NCI-H2029 (cell line): ENCODE data around the gene GCNT2.
"Not testable (repeated sequence)": the region's sequence is repeated elsewhere in the genome, so short reads cannot be mapped to it uniquely, and the experiment has no call there.

Experiments used
- DNase-seq: peaks from one replicate; lab custom pipeline; 2025; lab: John Stamatoyannopoulos, UW

GCNT2 gene

GRCh38 chr6:10580570-10580969 is 59.4 kb downstream of the GCNT2 start:
- no peak for DNase-seq

DNA sequence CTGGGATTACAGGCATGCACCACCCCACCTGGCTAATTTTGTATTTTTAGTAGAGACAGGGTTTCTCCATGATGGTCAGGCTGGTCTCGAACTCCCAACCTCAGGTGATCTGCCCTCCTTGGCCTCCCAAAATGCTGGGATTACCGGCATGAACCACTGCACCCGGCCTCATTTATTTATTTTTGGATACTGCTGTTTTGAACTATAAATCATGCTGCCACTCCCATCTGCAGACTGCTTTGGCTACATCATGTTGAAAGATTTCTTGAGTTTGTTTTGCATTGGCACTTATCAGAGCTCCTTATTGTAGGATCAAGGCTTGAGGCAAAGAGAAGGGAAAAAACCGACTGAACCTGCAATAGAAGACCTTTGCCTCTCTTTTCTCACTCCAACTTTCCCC is 60.3 kb downstream of the GCNT2 start:
- DNase-seq = not testable (repeated sequence)

GRCh38 chr6:10582774-10583508 is 61.8 kb downstream of the GCNT2 start:
- DNase-seq = peak; percentile 99

GRCh38 chr6:10583509-10583901 is 62.4 kb downstream of the GCNT2 start:
- no peak for DNase-seq

- no peak for DNase-seq
Observed at GRCh38 chr6:10584607-10585006, 63.5 kb downstream of the GCNT2 start.

- no peak for DNase-seq
Observed at GRCh38 chr6:10585209-10585845, 64.2 kb downstream of the GCNT2 start.

DNA sequence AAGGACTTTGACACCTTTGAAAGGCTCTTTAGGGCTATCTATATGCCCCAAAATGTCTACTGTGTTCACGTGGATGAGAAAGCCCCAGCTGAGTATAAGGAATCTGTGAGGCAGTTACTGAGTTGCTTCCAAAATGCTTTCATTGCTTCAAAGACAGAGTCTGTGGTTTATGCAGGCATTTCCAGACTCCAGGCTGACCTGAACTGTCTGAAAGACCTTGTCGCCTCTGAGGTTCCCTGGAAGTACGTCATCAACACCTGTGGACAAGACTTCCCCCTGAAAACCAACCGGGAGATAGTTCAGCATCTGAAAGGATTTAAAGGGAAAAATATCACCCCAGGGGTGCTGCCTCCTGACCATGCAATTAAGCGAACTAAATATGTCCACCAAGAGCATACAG is 65.2 kb downstream of the GCNT2 start:
- DNase-seq = no peak

DNA sequence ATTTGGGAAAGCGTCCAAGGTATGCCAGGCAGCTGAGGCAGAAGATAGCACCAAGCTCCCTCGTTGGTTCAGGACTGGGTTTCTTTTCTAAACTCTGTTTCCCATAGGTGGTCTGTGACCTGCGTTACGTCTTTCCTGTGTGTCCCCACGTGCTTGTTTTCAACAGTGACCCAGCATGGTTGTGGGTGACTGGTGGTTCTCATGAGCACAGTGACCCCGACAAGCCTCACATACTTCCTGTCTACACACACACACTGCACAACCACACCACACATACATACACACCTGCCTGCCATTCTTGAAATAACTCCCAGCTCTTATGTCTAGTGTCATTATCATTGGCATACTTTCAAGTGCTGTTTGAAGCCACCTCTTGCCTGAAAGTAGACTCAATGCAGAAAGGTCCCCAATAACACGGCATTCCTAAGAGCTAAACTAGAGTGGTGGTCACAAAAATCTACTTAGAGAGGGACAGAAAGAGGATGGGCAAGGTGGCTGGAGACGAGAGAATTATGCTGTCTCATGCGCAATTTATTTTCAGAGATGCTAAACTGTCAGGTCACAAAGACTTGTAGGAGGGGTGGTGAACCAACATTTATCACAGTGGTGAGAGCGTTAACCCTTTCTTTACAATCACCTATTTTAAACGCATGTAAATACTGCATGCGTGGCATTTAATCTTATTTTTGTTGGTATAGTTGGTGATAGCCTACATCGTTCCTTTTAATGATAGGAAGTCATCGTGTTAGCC is 66.7 kb downstream of the GCNT2 start:
- no peak for DNase-seq

DNA sequence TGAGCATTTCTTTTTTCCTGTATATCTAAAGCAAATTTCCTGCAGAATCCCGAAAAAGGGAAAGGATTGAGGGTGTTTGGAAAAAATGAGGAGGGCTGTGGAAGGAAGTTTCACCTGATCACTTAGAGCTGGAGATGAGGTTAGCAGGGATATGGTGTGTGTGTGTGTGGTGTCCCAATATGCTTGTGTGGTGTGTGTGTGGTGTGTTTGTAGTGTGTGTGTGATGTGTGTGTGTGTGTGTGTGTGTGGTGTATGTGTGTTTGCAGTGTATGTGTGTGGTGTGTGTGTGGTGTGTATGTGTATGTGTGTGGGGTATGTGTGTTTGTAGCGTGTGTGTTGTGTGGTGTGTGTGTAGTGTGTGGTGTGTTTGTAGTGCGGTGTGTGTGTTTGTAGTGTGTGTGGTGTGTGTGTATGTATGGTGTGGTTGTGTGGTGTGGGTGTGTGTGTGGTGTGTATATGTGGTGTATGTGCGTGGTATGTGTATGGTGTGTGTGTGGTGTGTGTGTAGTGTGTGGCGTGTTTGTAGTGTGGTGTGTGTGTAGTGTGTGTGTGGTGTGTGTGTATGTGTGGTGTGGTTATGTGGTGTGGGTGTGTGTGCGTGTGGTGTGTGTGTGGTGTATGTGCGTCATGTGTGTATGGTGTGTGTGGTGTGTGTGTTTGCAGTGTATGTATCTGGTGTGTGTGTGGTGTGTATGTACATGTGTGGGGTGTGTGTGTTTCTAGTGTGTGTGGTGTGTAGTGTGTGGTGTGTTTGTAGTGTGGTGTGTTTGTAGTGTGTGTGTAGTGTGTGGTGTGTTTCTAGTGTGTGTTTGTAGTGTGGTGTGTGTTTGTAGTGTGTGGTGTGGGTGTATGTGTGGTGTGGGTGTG is 67.6 kb downstream of the GCNT2 start:
- DNase-seq = no peak

- DNase-seq = no peak
Observed at GRCh38 chr6:10589429-10589727, 68.2 kb downstream of the GCNT2 start.

DNA sequence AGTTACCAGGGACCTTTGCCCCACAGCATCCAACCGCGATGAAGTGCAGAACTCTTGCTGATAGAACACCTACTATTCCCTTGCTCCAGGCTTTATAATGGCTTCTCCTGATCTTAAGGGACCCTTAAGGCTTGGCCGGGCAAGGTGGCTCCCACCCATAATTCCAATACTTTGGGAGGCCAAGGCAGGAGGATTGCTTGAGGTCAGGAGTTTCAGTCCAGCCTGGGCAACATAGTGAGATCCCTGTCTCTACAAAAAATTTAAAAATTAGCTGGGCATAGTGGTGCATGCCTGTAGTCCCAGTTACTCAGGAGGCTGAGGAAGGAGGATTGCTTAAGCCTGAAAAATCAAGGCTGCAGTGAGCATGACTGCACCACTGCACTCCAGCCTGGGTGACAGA is 68.8 kb downstream of the GCNT2 start:
- DNase-seq = no peak

DNA sequence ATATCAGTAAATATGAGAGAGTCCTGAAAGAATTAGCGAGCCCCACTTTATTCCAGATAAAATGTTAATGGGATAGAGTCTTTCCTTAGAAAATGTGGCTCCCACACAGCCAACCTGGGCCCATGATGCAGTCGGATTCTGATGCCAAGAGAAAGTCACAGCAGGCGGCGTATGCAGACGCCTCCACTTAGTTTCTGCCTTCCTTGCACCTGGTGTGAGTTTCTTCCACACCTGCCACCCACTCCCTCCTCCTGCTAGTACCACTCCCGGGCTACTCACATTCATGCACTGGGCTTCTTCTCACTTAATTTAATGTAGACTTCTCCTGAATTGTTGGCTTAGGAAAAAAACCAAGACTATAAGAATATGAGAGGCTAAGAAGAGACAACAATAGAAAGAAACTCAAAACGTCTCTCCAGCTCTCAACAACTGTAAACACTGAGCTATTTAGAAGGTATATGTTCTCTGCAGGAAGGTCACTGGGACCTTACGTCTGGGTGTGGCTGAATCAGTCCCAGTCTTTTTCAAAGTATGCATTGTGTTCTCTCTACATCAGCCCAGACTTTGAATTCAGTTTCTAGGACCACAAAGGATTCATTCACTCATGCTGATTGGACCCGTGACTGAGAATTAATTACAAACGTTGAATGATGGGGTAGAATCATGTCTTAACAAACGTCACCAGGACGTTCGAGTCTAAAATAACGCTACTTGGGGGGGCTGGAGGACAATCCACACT is 70.4 kb downstream of the GCNT2 start:
- no peak for DNase-seq

DNA sequence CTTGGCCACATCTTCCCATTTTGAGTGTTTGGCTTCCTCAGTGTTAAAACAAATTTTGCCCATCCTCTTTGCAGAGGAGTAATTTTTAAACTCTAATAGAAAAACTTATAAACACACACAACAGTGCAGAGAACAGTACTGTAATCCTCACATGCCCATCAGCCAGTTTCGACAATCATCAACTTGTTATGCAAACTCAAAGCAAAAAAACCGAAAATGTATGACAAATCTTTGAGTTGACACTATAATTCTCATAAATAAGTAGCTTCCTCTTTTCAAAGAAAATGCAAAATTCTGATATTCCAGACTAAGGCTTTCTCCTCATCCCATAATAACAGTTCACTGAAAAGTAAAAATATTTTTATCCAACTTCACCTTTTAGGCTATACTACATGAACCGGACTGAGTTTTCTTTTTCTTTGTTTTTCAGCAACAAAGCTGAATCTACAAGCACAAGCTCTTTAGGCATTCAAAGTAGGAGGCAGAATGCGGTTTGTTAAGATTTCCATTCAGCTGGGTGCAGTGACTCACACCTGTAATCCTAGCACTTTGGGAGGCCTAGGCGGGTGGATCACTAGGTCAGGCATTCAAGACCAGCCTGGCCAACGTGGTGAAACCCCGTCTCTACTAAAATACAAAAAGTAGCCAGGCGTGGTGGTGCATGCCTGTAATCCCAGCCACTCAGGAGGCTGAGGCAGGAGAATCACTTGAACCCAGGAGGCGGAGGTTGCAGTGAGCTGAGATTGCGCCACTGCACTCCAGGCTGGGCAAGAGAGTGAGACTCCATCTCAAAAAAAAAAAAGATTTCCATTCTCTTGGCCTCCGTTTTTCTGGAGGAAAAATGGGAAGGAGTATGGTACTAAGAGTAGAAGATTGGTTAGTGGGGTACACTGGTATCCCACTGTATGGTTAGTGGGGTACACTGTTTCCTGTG is 74.8 kb downstream of the GCNT2 start:
- no peak for DNase-seq

GRCh38 chr6:10597499-10598001 is 76.4 kb downstream of the GCNT2 start:
- DNase-seq = no peak

DNA sequence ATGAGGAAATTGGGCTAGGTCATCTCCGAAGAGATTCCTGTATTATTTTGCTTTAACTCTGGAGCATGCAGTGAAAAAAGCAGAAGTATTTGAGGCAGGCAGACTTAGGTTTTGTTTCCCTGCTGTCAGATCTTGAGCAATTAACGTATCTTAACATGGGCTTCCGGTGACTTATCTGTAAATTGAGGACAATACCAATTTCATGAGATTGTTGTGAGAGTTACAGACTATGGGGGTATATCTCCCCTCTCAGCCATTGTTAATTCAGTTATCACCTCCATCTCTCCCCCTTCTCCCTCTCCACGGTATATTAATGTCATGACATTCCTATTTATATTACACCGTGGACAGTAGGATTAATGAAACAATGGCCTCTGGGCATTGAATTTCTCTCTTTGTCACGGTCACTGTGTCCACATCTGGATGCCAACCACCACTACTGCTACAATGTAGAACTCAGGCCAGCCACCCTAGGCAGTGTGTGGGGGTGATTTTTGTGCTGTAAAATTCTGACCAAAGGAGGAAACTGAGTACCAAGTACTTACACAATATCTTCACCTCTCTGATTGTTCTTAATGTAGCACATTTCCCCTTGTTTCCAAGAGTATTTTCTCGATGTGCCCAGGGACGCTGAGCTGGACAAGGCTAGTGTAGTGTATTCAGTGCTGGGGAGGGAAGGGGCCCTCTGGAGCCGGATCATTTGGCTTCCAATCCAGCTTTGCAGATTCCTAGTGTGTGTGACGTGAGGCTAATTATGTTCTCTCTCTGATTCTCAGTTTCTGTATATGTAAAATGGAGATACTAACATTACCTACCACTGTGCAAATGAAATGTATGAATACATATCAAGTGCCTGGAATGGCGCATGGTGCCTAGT is 77.2 kb downstream of the GCNT2 start:
- no peak for DNase-seq

- DNase-seq = no peak
Observed at GRCh38 chr6:10599046-10599445, 77.9 kb downstream of the GCNT2 start.

DNA sequence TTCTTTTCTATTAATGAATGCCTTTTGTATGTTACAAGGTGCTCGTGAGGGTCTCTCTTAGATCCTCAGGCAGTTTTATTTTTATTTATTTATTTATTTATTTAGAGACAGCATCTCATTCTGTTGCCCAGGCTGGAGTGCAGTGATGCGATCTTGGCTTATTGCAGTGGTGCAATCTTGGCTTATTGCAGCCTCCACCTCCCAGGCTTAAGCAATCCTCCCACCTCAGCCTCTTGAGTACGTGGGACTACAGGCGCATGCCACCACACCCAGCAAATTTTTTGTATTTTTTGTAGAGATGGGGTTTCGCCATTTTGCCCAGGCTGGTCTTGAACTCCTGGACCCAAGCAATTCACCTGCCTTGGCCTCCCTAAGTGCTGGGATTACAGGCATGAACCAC is 79.5 kb downstream of the GCNT2 start:
- DNase-seq = not testable (repeated sequence)

DNA sequence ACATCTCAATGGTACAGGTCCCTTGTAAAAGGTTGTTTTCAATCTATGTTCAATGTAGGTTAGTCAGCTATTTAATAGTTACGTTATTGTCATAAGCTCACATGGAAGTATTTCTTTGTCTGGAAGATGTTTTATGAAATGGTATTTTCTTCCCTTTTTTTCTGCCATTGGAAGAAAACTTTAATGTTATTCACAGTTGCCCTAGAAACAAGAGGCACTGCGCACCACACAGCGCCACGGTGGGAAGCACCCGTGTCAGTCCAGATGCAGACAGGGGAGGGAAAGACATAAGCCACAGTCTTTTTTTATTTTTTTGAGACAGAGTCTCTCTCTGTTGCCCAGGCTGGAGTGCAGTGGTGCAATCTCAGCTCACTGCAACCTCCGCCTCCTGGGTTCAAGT is 82.1 kb downstream of the GCNT2 start:
- DNase-seq = no peak

DNA sequence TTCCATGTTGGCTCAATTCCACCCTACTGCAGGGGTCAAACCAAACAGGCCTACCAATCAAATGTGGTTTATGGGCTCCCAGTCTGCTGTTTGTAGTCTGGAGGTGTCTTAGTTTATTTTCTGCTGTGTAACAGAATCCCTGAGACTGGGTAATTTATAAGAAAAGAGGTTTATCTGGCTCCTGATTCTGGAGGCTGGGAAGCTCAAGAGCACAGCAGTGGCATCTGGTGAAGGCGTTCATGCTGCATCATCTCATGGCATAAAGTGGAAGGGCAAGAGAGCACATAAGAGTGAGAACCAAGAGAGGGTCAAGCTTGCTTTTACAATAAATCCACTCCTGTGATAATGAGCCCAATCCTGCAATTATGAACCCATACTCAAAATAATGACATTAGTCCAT is 87.9 kb downstream of the GCNT2 start:
- no peak for DNase-seq
